GM21737 (cell line): ENCODE data around the gene TTC33.

Source experiments
- ATAC-seq: cut with Tn5 transposase; IDR thresholded peaks from one replicate; pipeline ENCODE4 v1.9.1; 2021; ENCODE audit warnings: mild to moderate bottlenecking, moderate library complexity; ENCODE audit not compliant: unreplicated experiment

TTC33 gene

GRCh38 chr5:40681363-40682153 is 74.2 kb downstream of the TTC33 start:
- peak; percentile 33 for ATAC-seq

GRCh38 chr5:40680741-40681362 is 74.9 kb downstream of the TTC33 start:
- no peak for ATAC-seq

GRCh38 chr5:40679913-40680681 is 75.7 kb downstream of the TTC33 start, which contains the start of gene PTGER4:
TSS of gene PTGER4 (plus strand) at chr5:40679915. CDS start at chr5:40680994, 1,079 bp downstream.
- ATAC-seq = peak; percentile 26

- ATAC-seq = peak; percentile 75
Measured at GRCh38 chr5:40679148-40679912, 76.4 kb downstream of the TTC33 start.

- ATAC-seq = no peak
Measured at GRCh38 chr5:40678460-40679147, 77.2 kb downstream of the TTC33 start.

GRCh38 chr5:40678026-40678425 is 77.7 kb downstream of the TTC33 start:
- no peak for ATAC-seq

- ATAC-seq = no peak
Measured at GRCh38 chr5:40677456-40677855, 78.3 kb downstream of the TTC33 start.

GRCh38 chr5:40676613-40677343 is 79.0 kb downstream of the TTC33 start:
- ATAC-seq = no peak

GRCh38 chr5:40675396-40676133 is 80.2 kb downstream of the TTC33 start:
- no peak for ATAC-seq

GRCh38 chr5:40674661-40675235 is 81.0 kb downstream of the TTC33 start:
- no peak for ATAC-seq

- no peak for ATAC-seq
Measured at GRCh38 chr5:40672425-40672824, 83.3 kb downstream of the TTC33 start.

GRCh38 chr5:40669606-40670390 is 86.0 kb downstream of the TTC33 start:
- no peak for ATAC-seq

GRCh38 chr5:40667161-40667663 is 88.5 kb downstream of the TTC33 start:
- ATAC-seq = no peak

GRCh38 chr5:40666657-40667056 is 89.1 kb downstream of the TTC33 start:
- no peak for ATAC-seq

- no peak for ATAC-seq
Measured at GRCh38 chr5:40665635-40666298, 90.0 kb downstream of the TTC33 start.

GRCh38 chr5:40660751-40661150 is 95.0 kb downstream of the TTC33 start:
- ATAC-seq = no peak

GRCh38 chr5:40656766-40657165 is 99.0 kb downstream of the TTC33 start:
- ATAC-seq = no peak
